Epithelial cell of proximal tubule (primary cell): Measurements from ENCODE around the gene WDR86. TPM values are rescaled to one million over a fixed set of nuclear protein-coding genes. Genes with fewer than 3 reads are reported as not detected.

Experiments
- DNase-seq: peaks from one replicate; pipeline ENCODE4 v3.0.0-alpha.2; 2011; ENCODE audit warnings: low read depth
- H3K4me3 ChIP-seq: 2 replicates; pipeline ENCODE4 v1.5.1; 2011; ENCODE audit warnings: low read depth, mild to moderate bottlenecking, low read length
- total RNA-seq: library from RNA; depleted of rRNA; stranded (reverse); fragments of >200 nt; gene quantifications from 2 replicates; pipeline ENCODE4 v1.2.3, GENCODE V29; 2015
- TF ChIP-seq, protein P1 (sequence below): conservative IDR thresholded peaks from 2 replicates; pipeline ENCODE4 v1.5.1; 2012; ENCODE audit warnings: low read depth, mild to moderate bottlenecking, low read length

WDR86 gene
- total RNA-seq, 1 donor from 2014 or later, result 3.1 TPM

DNA sequence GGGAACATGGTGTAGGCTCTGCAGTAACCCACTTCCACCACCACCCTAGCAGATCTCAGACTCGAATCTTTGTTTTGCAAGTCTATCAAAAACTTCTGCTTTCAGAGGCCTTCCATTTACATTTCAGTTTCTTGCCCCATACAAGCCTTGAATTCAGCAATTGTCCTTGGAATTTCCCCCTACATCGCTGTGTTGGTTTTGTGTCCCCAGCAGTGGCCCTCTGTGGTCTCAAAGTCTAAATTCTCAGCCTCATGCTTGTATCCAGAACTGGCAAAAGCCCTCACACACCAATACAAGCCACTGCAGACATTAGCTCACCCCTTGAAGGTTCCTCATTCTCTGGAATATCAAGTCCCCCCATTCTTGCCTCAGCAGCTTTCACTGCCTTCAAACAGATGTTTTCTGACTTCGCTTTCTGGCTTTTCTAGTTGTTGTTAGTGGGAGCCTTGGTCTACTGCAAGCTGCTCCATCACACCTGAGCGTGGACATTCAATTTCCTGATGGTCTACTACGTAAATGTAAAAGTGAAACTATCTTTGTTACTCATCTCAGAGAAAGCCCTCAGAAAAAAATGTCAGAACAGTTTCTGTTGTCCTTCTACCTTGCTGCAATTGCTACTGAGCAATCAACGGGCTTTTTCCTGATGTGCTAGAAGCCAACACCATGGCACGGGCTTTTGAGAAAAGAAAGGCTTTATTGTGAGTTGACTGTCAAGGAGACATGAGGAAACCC, 70.0 kb downstream of the WDR86 start:
- no peak for DNase-seq
- TF ChIP-seq, protein P1, sequence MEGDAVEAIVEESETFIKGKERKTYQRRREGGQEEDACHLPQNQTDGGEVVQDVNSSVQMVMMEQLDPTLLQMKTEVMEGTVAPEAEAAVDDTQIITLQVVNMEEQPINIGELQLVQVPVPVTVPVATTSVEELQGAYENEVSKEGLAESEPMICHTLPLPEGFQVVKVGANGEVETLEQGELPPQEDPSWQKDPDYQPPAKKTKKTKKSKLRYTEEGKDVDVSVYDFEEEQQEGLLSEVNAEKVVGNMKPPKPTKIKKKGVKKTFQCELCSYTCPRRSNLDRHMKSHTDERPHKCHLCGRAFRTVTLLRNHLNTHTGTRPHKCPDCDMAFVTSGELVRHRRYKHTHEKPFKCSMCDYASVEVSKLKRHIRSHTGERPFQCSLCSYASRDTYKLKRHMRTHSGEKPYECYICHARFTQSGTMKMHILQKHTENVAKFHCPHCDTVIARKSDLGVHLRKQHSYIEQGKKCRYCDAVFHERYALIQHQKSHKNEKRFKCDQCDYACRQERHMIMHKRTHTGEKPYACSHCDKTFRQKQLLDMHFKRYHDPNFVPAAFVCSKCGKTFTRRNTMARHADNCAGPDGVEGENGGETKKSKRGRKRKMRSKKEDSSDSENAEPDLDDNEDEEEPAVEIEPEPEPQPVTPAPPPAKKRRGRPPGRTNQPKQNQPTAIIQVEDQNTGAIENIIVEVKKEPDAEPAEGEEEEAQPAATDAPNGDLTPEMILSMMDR, result no peak
- H3K4me3 ChIP-seq, result no peak overlapping the region

DNA sequence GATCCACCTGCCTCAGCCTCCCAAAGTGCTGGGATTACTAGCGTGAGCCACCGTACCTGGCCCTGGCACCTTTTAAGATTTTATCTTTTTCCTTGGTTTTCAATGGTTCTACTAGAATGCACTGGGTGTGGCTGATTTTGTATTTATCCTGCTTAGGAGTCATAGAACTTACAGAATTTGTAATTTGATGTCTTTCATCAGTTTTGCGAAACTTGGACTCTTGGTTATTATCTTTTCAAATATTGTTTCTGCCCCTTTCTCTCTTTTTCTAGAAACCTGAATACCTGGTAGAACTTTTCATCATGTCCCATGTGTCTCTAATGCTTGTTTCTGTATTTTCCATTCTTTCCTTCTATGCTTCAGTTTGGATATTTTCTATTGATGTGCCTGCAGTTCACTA, 71.0 kb downstream of the WDR86 start:
- no peak overlapping the region for H3K4me3 ChIP-seq
- TF ChIP-seq, protein P1, result no peak
- DNase-seq, result no peak

DNA sequence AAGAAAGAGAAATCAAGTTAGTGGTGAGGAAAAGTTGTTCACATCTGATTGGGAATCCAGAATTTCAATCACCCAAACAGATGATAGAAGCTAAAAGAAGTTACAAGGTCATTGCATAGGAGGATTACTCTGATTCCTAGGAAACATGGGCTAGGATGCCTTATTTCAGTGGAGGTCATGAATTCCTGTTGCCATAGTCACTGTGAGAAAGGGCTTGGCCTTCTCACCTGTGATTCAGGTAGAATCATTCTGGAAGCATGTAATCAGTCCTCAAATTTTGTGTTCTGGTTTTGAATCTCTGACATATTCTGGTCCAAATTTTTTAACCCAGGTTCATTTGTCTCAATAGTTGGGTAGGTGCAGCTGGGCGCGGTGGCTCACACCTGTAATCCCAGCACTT, 72.5 kb downstream of the WDR86 start:
- TF ChIP-seq, protein P1, result no peak
- H3K4me3 ChIP-seq, result no peak overlapping the region
- no peak for DNase-seq

DNA sequence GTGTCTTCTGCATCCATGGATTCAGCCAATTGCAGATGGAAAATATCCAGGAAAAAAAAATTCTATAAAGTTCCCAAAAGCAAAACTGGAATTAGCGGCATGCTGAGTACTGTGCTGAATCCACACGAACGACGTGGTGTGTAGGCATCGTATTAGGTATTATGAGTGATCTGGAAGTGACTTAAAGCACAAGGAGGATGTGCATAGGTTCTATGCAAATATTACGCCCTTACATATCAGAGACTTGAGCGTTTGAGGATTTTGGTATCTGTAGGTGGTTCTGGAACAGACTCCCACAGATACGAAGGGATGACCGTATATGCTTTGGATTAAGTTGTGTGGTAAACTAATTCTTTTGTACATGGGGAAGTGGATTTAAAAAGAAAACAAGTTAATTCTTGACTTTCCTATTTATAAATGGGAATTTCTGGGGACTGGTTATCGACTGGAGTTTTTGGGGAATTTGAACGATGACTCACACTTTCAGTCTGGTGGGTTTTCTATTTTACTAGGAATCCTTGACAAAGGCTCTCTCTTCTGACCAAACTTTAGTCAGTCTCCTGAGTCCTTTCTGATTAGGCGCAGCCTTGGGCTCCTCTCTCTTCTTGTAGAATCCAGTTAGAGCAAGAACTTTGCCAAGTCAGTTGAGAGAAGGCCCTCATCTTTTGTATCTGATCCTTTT, 73.7 kb downstream of the WDR86 start:
- TF ChIP-seq, protein P1, result no peak
- DNase-seq, result no peak
- H3K4me3 ChIP-seq, result no peak overlapping the region

DNA sequence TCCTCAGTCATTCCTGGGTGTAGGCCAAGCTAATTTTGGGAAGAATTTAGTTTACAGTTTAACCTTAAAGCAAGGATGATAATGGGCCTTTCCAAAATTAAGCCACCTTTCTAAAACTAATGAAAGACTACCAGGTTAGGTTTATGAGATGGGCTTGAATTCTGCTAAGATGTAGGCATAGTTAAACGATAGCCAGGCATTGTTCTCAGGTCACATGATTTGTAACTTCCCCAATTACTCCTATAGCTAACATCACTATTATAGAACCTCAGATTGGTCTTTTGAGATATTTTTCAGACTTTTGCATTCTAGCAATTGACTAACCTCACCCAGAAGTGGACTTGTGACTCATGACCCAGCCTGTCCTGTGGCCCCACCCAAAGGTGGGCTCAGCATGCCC, 75.2 kb downstream of the WDR86 start:
- DNase-seq, result no peak
- TF ChIP-seq, protein P1, result no peak

More for the DNA sequence above, 75.2 kb downstream of the WDR86 start:
- no peak overlapping the region for H3K4me3 ChIP-seq

Other genes with a start within 250 kb of the WDR86 start
- gene GBX1, start 242.3 kb downstream of the WDR86 start, total RNA-seq, result not detected in 2 replicates
- gene ASB10, start 222.8 kb downstream of the WDR86 start, total RNA-seq, result not detected in 2 replicates
- gene H2BK1, start 199.6 kb downstream of the WDR86 start, total RNA-seq, result not detected in 2 replicates
- 37.8 and 80.5 TPM in 2 replicates for gene ABCF2, start 182.8 kb downstream of the WDR86 start, total RNA-seq
- 40.1 and 45.6 TPM in 2 replicates for gene CHPF2, start 177.6 kb downstream of the WDR86 start, total RNA-seq
- gene SMARCD3, start 161.3 kb downstream of the WDR86 start, total RNA-seq, result 6.9 and 8.1 TPM in 2 replicates
- gene NUB1, start 68.2 kb downstream of the WDR86 start, total RNA-seq, result 42.6 and 70.7 TPM in 2 replicates
- not detected in 2 replicates for gene CRYGN, start 30.1 kb upstream of the WDR86 start, total RNA-seq
- gene RHEB, start 109.9 kb upstream of the WDR86 start, total RNA-seq, result 130 and 157 TPM in 2 replicates